Stimulated activated CD4-positive, alpha-beta T cell treated with anti-CD3 and anti-CD28 coated beads, Interleukin-1b, Interleukin-23, amount 100 ng/mL, for 1 hour (primary cell): Measurements from ENCODE around the gene MLXIPL.
A peak's percentile ranks its signal among the peaks of the same experiment; 100 is the strongest.
"Not testable (repeated sequence)": the region's sequence is repeated elsewhere in the genome, so short reads cannot be mapped to it uniquely, and the experiment has no call there.

Experiments used
- DNase-seq, 2 donors: peaks; one replicate each; pipeline ENCODE4 v3.0.0-alpha.2; 2020; ENCODE audit warnings: low read depth in 2 of 2

The MLXIPL gene

GRCh38 chr7:73578342-73579128 is 45.8 kb downstream of the MLXIPL start, which contains the start of gene TBL2:
Gene TBL2 (minus strand): TSS chr7:73578579. CDS start chr7:73578549, 30 bp downstream.
- DNase-seq: peak; percentile 98 to 99

DNA sequence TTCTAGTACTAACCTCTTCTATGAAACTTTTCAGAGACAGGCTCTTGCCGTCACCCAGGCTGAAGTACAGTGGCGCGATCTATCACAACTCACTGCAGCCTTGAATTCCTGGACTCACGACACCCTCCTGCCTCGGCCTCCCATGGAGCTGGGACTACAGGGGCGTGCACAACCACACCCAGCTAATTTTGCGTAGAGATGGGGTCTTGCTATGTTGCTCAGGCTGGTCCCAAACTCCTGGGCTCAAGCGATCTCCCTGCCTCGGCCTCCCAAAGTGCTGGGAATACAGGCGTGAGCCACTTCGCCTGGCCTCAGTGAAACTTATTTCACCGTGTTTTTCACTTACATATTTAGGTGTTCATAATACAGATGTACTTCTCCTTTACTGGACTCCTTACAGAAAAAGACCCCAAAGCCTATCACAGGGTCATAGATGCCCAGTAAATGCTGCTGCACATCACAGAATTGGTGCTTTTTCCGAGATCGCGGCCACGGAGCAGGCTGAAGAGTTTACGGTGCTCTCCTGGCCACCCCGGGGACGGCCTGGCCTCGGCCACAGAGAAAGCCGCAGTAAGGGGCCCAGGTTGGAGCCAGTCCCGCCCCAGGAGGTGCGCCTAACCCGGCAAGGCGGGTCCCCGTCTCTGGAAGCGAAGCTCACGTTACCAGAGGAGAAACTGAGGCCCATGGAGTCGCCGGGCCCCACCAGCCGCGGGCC is 46.5 kb downstream of the MLXIPL start:
- no peak for DNase-seq

- DNase-seq: no peak
These were observed 50.5 kb downstream of the MLXIPL start for GRCh38 chr7:73573791-73574190.

- no peak for DNase-seq
These were observed 51.0 kb downstream of the MLXIPL start for GRCh38 chr7:73573276-73573675.

- no peak for DNase-seq
These were observed 51.5 kb downstream of the MLXIPL start for GRCh38 chr7:73572767-73573186.

- no peak for DNase-seq
These were observed 53.3 kb downstream of the MLXIPL start for GRCh38 chr7:73570977-73571376.

- DNase-seq: no peak
These were observed 53.8 kb downstream of the MLXIPL start for GRCh38 chr7:73570521-73570920.

DNA sequence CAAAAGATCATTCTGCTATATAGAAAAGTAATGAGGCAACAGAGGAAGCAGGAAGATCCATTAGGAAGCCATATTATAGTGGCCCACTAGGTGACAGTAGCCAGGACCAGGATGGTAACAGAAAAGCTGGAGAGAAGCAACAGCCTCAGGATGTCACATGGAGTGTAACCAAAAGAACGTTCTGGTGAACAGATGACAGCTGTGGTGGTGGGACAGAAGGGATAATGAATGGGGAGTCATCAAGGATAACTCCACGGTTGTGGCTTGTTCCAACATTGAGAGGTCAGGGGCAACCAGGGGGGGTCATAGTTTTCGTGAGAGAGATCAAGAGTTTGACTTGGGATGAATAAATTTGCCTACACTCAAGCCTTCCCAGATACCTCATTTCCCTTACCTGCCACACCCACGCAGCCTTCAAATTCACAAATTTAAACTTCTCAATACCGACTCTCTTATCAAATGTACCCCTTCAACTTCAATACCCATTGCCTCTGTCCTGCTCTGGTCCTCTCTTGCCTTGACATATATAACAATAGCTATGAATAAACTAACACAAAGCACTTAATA is 55.2 kb downstream of the MLXIPL start:
- DNase-seq: no peak

GRCh38 chr7:73567846-73568685 is 56.3 kb downstream of the MLXIPL start:
- no peak for DNase-seq

DNA sequence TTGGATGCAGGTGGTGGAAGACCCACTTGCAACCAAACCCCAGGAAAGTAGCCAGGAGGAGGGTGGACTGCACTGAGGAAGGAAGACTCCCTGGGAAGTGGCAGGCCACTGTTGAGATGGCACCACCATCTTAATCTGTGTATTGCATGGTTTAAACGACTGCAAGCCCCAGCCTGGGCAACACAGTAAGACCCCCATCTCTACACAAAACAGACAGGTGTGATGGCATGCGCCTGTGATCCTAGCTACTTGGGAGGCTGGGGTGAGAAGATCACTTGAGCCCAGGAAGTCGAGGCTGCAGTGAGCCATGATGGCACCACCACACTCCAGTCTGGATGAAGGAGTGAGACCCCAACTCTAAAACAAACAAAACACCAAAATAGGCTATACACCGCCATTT is 57.2 kb downstream of the MLXIPL start:
- DNase-seq: no peak

DNA sequence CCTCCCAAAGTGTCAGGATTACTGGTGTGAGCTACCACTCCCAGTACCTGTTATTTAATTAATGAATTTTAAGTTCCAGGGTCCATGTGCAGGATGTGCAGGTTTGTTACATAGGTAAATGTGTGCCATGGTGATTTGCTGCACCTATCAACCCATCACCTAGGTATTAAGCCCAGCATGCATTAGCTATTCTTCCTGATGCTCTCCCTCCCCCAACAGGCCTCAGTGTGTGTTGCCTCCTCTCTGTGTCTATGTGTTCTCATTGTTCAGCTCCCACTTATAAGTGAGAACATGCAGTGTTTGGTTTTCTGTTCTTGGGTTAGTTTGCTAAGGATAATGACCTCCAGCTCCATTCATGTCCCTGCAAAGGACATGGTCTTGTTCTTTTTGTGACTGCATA is 57.9 kb downstream of the MLXIPL start:
- DNase-seq: not testable (repeated sequence)

DNA sequence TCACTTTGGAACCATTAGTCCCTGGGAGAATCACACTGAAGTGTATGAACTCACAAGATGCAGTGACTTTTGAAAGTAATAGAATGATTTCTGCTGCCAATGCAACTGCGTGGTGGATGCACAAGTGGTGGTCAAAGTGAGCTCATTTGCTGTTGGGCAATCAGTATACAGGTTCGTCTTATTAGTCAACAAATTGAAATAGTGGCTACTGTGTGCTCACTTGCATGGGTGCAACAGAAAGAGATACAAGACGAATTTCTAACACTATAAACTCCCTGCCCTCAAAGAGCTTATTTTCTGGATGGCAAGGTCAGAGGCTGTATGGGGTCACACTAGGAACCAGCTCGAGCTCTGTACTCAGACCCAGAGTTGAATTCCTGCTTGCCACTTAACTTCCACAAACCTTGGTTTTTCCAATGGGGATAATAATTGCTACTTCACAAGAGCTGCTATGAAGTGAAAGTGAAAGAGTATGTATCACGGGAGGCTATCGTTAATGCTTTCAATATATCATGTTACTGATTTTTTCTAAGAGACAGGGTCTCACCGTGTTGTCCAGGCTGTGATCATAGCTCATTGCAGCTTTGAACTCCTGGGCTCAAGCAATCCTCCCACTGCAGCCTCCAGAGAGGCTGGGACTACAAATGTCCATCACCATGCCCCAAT is 58.5 kb downstream of the MLXIPL start:
- DNase-seq: no peak

GRCh38 chr7:73560109-73560835 is 64.0 kb downstream of the MLXIPL start:
- no peak for DNase-seq

DNA sequence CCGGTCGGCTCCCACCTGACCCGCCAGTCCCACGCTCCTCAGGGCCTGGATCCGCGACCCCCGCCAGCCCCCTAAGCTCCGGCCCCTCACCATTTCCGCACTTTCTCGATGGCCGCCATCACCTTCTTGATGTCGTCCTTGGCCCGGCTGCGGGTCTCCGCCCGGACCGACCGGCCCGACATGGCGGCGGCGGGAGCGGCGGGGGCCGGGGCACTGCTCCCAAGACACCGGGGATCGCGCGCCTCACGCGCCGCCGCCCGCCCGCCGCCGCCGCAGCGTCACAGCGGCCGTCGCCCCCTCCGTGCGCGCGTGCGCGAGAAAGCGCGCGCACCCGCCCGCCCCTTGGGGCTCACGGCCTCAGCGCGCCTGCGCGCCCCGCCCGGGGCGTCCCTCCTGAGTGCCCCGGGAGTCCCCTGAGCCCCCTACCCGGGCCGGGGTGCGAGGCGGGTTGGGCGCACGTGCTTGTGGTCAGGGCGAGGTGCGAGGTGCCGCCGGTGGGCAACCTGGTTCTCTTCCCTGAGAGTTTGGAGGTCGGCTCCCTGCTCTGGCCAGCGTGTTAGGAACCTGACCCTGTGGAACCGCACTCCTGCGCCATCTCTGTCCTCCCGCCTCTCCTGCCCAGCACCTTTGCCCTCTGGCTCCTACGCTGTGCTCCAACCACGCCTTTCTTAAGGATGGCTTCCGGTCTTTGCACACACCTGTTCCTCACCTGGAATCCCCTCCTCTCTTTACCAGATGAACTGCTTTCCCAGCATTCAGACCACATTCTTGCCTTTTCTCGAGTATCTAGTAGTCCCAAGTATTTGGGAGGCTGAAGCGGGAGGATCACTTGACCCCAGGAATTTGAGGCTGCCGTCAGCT is 66.7 kb downstream of the MLXIPL start, which contains the start of gene BCL7B:
BCL7B (minus strand) TSS at position 294 of the 861 bp plus-strand sequence; CDS start at position 182, 112 bp downstream.
- DNase-seq: peak; percentile 48 to 56

- DNase-seq: peak; percentile 78
These were observed 67.3 kb downstream of the MLXIPL start for GRCh38 chr7:73557108-73557396.

- no peak for DNase-seq
These were observed 67.9 kb downstream of the MLXIPL start for GRCh38 chr7:73556208-73557107.

DNA sequence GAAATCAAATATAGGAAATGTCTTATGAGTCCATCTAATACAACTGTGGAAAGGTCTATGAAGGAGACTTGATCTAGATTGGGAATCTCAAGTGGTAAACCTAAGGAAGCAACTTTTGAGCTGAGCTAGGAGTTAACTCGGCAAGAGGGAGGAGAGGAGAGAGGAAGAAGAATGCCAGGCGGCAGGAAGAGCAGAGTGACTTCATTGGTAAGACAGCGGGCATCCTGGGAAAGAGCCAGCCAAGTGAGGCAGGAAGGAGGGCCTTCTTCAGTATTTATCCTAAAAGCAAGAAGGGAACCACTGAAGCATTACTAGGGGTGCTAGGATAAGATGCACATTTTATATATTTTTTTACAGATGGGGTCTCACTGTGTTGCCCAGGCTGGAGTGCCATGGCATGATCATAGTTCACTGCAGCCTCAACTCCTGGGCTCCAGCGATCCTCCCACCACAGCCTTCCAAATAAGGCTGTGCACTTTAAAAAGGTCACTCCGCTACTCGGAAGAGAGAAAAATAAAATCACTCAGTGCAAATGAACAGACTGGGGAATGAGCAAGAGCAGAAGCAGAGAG is 68.8 kb downstream of the MLXIPL start:
- DNase-seq: no peak

DNA sequence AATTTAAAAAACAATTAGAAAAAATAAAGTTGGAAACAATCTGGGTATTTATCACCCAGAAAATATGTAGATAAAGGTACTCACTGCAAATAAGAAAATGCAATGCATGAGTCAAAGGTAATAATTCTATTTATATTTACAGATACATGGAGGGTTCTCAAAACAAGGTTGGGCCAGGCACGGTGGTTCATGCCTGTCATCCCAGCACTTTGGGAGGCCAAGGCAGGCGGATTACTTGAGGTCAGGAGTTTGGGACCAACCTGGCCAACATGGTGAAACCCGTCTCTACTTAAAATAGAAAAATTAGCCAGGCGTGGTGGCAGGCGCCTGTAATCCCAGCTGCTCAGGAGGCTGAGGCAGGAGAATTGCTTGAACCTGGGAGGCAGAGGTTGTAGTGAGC is 74.2 kb downstream of the MLXIPL start:
- not testable (repeated sequence) for DNase-seq
